Hematopoietic multipotent progenitor cell treated with erythropoietin and hydrocortisone succinate and interleukin-3 and kit ligand, for 4 days (in vitro differentiated cells): ENCODE data around the gene JAM3.
A peak's percentile ranks its signal among the peaks of the same experiment; 100 is the strongest.

Experiments
- DNase-seq: peaks from one replicate; pipeline ENCODE4 v3.0.0-alpha.2; 2015

The JAM3 gene

DNA sequence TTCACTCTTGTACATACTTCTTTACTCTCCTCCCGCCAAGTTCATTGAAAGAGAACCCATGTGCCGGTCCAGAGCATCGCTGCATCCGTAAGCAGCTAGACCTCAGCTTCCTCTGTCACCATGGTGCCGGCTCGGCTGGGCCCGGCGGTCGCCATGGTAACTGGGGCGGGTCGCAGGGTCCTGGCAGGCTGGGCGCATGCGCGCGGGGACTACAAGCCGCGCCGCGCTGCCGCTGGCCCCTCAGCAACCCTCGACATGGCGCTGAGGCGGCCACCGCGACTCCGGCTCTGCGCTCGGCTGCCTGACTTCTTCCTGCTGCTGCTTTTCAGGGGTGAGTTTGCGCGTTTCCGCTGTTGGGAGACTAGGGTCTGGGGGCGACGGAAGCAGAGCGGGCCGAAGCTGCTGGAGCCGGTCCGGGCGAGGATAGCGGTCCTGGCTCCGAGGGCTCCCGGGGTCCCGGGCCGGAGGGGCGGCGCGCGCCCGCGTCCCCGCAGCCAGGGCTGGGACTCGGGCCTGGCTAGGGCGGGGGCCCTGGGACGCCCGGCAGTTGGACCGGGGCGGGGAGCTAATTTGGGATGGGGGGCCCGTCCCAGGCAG, at the start of gene JAM3:
Gene JAM3 (plus strand): TSS at position 244 of the 597 bp plus-strand sequence. CDS start 12 bp downstream, at position 256.
- DNase-seq, result peak; percentile 96

- DNase-seq, result no peak
Measured at GRCh38 chr11:134019500-134019899, 49.4 kb upstream of the JAM3 start.

- DNase-seq, result no peak
Measured at GRCh38 chr11:134020598-134020997, 48.3 kb upstream of the JAM3 start.

GRCh38 chr11:134021326-134021725, 47.5 kb upstream of the JAM3 start:
- no peak for DNase-seq

DNA sequence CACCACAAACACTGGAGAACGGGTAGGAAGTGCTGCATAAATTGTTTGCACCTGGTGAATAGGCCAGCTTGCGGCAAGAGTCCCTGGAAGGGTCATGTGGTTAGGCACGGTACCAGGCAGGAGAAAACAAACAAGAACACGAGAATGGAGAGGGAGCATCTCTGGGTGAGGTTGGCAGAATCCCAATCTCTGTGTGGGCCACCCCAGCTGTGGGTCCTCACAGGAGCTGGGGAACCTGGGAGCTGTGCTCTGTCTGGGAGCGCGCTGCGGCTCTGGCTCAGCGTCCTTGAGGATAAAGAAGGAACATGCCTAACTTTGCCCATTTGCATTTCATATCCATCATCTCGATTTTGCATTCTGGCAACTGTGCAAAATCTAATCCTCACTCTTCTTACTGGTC, 46.1 kb upstream of the JAM3 start:
- DNase-seq, result no peak

- no peak for DNase-seq
Measured at GRCh38 chr11:134024420-134025081, 44.3 kb upstream of the JAM3 start.

GRCh38 chr11:134025082-134025429, 43.8 kb upstream of the JAM3 start:
- DNase-seq, result no peak

DNA sequence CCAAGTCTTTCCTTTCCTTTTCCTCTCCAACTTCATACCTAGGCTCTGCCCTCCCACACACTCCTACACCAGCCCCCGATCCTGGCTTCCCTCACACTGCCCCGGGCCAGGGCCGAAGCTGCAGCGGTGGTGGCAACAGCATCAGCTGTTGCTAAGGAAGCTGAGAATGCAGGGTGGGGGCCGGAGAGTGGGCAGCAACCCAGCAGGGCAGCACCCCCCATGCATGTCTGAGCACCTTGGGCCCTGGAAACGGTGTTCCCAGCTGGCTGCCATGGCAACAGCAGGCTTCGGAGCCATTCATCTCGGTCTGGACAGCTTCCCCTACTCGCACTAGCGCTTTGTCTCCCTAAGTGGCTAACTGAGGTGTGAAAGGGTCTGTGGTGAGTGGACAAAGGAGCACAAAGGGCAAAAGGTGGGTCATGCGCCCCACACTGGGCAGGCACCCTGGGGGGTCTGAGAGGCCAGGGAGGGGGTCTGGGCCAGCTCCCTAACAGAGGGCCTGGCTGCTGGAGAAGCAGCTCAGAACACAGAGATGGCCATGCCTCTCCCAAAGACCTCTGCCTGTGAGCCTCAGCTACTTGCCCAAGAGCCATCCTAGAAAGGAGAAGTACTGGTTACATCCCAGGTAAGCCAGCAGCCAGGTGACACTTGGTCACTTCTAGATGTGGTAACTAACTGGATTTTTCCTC, 42.1 kb upstream of the JAM3 start:
- no peak for DNase-seq

DNA sequence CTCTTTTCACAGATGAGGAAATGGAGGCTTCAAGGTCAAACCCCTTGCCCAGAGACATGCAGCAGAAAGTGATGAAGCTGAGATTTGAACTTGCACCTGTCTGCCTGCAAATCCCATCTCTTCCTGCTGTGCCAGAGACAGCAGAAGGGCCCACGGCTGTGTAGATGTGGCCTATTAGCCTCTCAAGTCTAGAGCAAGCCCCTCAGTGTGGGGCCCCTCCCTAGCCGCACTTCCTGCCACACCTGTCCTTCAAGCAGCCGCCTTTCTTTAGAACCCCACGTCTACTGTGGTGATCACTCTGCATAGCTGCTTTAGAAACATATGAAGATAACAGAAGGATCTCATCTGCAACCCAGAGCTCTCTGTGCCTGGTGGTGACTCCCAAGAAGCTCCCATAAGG, 41.2 kb upstream of the JAM3 start:
- no peak for DNase-seq

DNA sequence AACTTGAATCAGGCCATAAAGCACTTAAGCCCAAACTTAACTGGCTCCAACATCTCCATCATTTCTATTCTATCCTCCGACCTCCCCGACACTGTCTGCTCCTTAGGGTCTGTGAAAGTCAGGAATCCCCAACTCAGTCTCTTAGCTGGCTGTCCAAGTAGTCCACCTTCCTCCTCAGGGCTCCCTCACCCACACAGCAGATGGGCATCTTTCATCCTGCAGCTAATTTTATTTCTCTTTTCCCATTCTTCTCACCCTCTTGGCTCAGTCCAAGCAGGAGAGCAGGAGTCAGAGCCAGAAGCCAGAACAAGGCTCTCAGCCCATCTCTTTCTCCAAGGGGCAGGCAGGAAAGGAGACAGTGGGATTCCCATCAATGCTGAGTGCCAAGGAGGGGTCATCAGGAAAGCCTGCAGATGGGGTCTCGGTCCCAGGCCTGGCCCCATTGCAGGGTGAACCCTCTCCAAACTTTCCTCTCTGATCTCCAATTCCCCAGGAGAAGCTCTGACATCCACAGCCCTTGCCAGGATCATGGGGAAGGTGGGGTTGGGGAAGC, 40.4 kb upstream of the JAM3 start:
- DNase-seq, result no peak

DNA sequence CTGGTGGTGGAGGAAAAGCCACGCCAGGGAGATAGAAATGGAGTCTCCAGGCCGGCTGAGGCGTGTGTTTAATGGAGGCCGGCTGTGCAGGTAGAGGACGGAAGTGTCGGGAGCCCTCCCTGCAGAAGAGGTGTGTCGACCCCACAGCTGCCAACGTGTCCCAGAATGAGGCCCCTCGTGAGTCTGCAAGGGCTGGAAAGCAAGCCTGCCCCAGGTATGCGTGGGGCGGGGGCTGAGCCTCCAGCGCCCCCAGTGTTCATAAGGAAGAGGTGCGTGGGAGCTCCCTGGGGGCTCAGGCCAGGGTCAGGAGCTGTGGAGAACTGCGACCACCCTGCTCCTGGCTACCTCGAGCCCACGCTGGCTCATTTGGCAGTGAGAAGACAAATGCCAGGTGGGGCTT, 38.0 kb upstream of the JAM3 start:
- no peak for DNase-seq

- DNase-seq, result no peak
Measured at GRCh38 chr11:134032043-134032442, 36.8 kb upstream of the JAM3 start.

DNA sequence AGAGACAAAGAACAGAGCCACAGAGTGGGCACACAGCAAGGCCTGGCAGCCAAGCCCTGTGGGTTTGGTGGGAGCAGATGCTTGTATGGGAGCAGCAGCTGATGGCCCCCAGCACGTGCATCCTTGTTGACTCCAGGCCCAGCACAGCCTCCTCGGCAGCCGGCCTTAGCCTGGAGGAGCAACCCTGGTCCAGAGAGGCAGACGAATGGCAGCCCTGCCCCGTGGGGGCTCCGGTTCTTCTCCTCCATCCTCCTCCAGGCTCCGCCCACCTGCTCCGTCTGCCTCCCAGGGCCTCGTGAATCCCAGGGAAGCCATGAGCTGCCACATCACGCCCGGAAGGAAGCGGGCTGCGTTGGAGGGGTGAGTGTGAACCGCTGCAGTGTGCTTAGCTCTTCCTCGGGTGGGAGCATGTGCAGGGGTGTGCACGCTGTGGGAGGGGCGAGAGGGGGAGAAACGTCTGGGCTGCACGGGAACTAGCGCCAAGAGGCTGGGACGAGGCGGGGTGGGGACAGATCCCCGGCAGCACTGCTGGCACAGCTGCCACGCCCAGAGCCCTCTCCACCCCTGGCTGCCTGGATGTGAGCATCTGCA, 36.3 kb upstream of the JAM3 start:
- DNase-seq, result peak; percentile 40

DNA sequence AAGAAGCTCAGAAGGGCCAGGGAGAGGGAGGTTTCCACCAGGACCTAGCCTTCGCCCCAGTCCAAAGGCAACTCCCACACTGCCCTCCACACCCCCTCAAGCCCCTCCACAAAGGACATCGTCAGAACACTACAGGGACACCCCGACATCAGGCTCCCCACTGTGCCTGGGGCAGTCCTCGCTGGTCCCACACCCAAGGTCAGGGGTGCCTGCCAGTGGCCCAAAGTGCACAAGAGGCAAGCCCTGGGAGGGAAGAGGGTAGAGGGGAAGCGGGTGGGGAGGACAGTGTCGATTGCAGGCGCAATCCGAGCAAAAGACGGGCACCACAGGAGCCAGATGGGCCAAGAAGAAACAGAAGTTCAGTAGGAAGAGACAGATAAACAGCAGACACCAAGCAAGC, 35.6 kb upstream of the JAM3 start:
- DNase-seq, result no peak

DNA sequence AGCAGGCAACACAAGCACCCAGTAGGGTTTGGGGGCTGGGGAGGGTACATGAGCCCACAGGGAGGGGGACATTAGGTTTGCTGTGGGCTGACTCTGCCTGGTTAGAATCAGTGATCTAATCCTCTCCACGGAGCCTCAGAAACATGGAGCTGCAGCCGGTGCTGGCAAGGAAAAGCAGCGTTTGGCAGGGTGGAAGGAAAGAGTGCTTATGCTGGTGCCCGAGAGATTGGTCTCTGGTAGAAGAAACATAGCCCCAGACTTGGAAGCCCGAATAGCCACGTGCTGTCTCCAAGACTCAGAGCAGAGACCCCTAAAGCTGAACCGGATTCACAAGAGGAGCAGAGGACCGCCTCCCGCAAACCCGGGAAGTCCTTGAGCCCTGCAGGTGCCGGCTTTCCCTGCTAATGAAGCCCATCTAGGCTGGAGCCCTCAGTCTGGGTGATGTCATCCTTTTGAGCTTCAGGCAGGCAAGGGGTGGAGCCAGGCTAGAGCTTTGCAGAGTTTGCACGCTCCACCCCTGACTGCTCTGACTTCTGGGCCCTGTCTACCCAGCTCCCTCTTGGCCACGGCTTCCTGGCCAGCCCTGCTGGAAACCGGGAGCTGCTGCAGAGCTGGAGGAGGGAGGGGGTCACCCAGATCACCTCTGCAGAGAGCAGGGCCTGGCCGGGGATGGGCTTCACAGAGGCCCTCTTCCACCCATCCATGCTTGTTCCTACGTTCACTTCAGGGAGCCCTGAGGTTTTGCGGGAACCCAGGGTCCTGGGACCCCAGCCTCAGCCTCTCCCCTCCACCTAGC, 35.0 kb upstream of the JAM3 start:
- peak; percentile 78 for DNase-seq

DNA sequence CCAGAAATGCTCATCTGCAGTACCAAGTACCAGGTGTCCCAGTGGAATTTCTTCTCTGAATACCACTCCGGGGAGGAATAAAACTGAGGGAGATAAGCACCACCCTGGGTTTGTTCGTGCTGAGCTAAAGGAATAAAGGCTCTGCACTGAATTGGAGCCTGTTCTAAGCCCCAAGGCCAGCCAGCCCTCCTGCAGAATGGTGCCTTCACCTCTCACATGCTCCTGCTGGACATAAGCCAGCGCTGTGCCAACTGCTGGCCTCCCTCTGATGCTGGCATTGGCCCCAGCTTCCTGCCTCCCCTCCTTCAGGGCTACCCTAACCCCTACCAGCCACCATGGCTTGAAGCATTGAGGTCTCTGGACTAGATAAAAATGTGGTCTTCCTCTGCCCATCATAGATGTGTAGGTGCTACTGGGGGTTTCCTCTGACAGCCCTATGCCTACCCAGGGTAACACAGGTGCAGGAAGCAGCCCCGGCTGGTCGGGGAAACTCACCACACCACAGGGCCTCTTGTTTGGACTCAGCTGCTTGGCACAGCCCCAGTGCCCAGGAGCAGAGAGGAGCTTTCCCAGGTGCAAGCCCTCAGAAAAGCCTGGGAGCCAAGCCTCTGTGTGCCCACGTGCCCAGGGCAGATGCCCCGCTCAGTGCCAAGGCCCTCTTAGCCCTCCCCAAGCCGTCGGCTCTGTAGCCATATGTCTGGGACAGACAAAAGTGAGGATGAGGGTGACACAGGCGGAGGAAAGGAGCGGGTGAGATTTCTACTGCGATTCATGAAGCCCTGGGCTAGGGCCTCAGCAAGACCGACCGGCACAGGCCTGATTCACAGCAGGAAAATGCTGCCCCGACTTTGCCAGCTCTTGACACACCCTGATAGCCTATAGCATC, 34.1 kb upstream of the JAM3 start:
- no peak for DNase-seq

- DNase-seq, result peak; percentile 15
Measured at GRCh38 chr11:134036492-134037045, 32.3 kb upstream of the JAM3 start.

DNA sequence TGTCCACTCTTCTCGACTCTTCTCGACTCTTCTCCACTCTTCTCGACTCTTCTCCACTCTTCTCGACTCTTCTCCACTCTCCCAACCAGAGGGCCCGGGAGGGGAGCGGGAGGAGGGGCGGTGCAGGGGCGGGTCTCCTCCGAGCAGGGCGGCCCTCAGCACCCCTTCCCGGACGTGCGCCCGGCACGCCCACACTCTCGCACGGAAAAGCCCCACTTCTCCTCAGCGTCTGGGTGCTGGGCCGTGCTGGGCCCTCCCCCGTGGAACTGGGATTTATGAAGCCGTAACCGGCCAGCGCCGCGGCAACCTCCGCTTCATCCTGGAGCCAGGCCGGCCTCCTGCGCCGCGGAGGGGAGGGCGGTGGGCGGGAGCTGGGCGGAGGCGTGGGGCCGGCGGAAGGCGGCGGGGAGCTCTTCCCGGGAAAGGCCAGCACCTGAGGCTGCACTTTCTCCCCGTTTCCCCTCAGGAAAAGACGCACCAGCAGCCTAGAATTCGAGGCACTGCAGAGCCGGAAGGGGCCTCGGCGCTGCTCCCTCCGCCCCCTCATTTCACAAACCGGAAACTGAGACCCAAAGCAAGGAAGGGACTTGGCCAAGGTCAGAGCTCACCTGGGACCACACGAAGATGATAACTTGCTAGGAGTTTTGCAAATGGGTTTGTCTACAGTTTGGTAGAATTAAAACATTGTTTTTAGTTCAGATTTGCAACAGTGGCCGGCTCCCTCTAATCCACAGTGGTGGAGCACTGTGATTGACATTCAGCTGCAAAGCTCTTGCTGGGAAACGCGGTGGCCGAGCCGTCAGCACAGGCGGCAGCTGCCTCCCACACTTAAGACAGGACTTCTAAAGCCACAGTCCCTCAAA, 31.6 kb upstream of the JAM3 start:
- peak; percentile 28 for DNase-seq

GRCh38 chr11:134038897-134039470, 29.9 kb upstream of the JAM3 start:
- DNase-seq, result no peak

- DNase-seq, result no peak
Measured at GRCh38 chr11:134039726-134040385, 29.0 kb upstream of the JAM3 start.
